Heart left ventricle (tissue), 16 donors: Measurements from ENCODE around the gene PMVK. TPM values are rescaled to one million over a fixed set of nuclear protein-coding genes. Genes with fewer than 3 reads are reported as not detected.
"Not testable (repeated sequence)": the region's sequence is repeated elsewhere in the genome, so short reads cannot be mapped to it uniquely, and the experiment has no call there.

Experiments
- ATAC-seq, 4 donors: fragments of 200-7000 bp; cut with Tn5 transposase; one replicate each; pipeline ENCODE4 v1.9.1; 2020 to 2022; ENCODE audit warnings: moderate library complexity in 4 of 4, mild to moderate bottlenecking in 3 of 4, moderate number of reproducible peaks in 1 of 4
- DNase-seq, 5 donors: peaks; one replicate each; pipeline ENCODE4 v3.0.0-alpha.2; 2020
- H3K27ac ChIP-seq, 12 donors: fragments of 200-600 bp; sonication (generic) in 4 of 12; one replicate each; pipeline versions ENCODE4 v1.5.0 to v1.8.0; 2016 to 2022; ENCODE audit warnings: mild to moderate bottlenecking in 2 of 12
- H3K27me3 ChIP-seq, 9 donors: fragments of 200-600 bp; sonication (generic) in 2 of 9; one replicate each; pipeline versions ENCODE4 v1.5.1 to v1.8.0; 2016 to 2022; ENCODE audit warnings: mild to moderate bottlenecking in 3 of 9
- H3K36me3 ChIP-seq, 9 donors: fragments of 200-600 bp; sonication (generic) in 2 of 9; one replicate each; pipeline versions ENCODE4 v1.5.0 to v1.8.0; 2018 to 2022; ENCODE audit warnings: mild to moderate bottlenecking in 2 of 9
- H3K4me1 ChIP-seq, 12 donors: fragments of 200-600 bp; sonication (generic) in 4 of 12; one replicate each; pipeline versions ENCODE4 v1.5.0 to v1.8.0; 2016 to 2022; ENCODE audit warnings: mild to moderate bottlenecking in 3 of 12
- H3K4me3 ChIP-seq, 12 donors: fragments of 200-600 bp; sonication (generic) in 4 of 12; one replicate each; pipeline versions ENCODE4 v1.5.0 to v1.8.0; 2017 to 2022; ENCODE audit warnings: mild to moderate bottlenecking in 9 of 12, moderate library complexity in 4 of 12
- H3K9me3 ChIP-seq, 12 donors: fragments of 200-600 bp; sonication (generic) in 4 of 12; one replicate each; pipeline versions ENCODE4 v1.5.0 to v1.8.0; 2016 to 2022; ENCODE audit warnings: mild to moderate bottlenecking in 1 of 12
- CTCF ChIP-seq, 12 donors: fragments of 200-600 bp; sonication (generic) in 4 of 12; IDR thresholded peaks; one replicate each; pipeline versions ENCODE4 v1.5.0 to v1.8.0; 2018 to 2022; ENCODE audit warnings: antibody characterized with exemption in 12 of 12, mild to moderate bottlenecking in 5 of 12
- POLR2A ChIP-seq, 2 donors: fragments of 450-650 bp; IDR thresholded peaks; one replicate each; pipeline ENCODE4 v1.6.1; 2017; ENCODE audit warnings: antibody characterized with exemption in 2 of 2, mild to moderate bottlenecking in 2 of 2, moderate library complexity in 2 of 2
- WGBS, 4 donors: extraction: QIAGEN DNeasy Blood & Tissue Kit in 2 of 4; methylation state at CpG; one replicate each; pipeline versions ENCODE4 v1.1.5 to v1.1.7; 2013 to 2018; 5-methylcytosine and 5-hydroxymethylcytosine counted together
- intact Hi-C, 10 donors: fragments of 100-400 bp; cut with DNase I; formaldehyde crosslinking; loops; one replicate each; pipeline versions ENCODE4 v1.11.1 to v1.14.2; 2022
- polyA plus RNA-seq, 2 donors: library from polyadenylated mRNA; stranded (reverse); fragments of 200-250 nt; gene quantifications; one replicate each; pipeline ENCODE4 v1.2.3, GENCODE V29; 2013
- total RNA-seq, 9 donors: library from RNA; depleted of rRNA in 2 of 9; stranded (reverse); fragments of >200 nt in 2 of 9; fragmentation: NEBNext Ultra II Directional in 3 of 9; extraction: Animal tissue kit (Norgen Biotek cat#: 25700) in 3 of 9; gene quantifications; one replicate each; pipeline versions ENCODE4 v1.1.0 to v1.2.4, GENCODE V29; 2016 to 2023
- donor health status: ischemic (EF 13 %, LVEDD 7.1; RV severe dilation, severe dysfunction).
- donor health status: healthy with polysubstance abuse.
- donor health status: DM: no; HTN: yes; CAD: no.
- donor health status: DM: no; HTN: no; CAD: no.
- donor health status: ischemic (EF 25% LVEDD 6.9; RV normal size, moderate dysfunction).
- donor health status: ischemic (EF 25% LVEDD 5.7; RV mildly dilated, moderate dysfunction).
- donor health status: healthy.
- donor health status: DM: yes; HTN: yes; CAD: no.
- donor health status: ischemic (EF 35%, LVEDD 5.7; RV mildly dilated, moderate dysfunction).
- donor health status: nonischemic (EF 11% LVEDD 7.7; RV severe dilation, severe dysfunction).
- donor health status: DM: yes; HTN: yes; CAD: no.
- donor health status: PGD.
- donor health status: ischemic (EF 29% LVEDD 5.4; RV normal size, mild dysfunction).
- donor health status: nonischemic (EF 23%, LVEDD 6.1; RV moderate dilation, normal function).

The PMVK gene
- total and polyA plus RNA-seq, 11 donors: 12.8 to 52.1 (median 39.1) TPM

GRCh38 chr1:154982341-154982740, 45.8 kb upstream of the PMVK start:
- H3K9me3 ChIP-seq: no peaks in the 10 kb centered on the region
- TF ChIP-seq POLR2A (IDR thresholded peaks at IDR 0.05): no peak

GRCh38 chr1:154978360-154978759, 41.8 kb upstream of the PMVK start:
- Histone ChIP-seq H3K4me3 (no peak overlapping the region), H3K36me3 (peaks cover 0 to 14% (median 5%) of the 10 kb centered on the region in 9 donors), H3K9me3 (no peaks in the 10 kb centered on the region), H3K27me3 (no peaks in the 10 kb centered on the region), H3K27ac (no peak overlapping the region), H3K4me1 (peaks cover 3 to 27% (median 15%) of the 10 kb centered on the region in 12 donors)
- no peak for DNase-seq
- TF ChIP-seq CTCF (IDR thresholded peaks at IDR 0.05) (no peak), POLR2A (IDR thresholded peaks at IDR 0.05) (no peak)
- ATAC-seq: no peak
- WGBS, 4 donors: 93 to 98% (median 98%) methylated on average over 3 of the region's 3 CpGs
- intact Hi-C loops: no loop called here

More at GRCh38 chr1:154982341-154982740, 45.8 kb upstream of the PMVK start:
- peak overlapping the region in 11 of 12 donors; percentile 10 to 87 (median 71) for H3K4me3 ChIP-seq
- H3K27me3 ChIP-seq: no peaks in the 10 kb centered on the region
- H3K4me1 ChIP-seq: peaks cover 3 to 27% (median 14%) of the 10 kb centered on the region in 12 donors
- DNase-seq (no peak), ATAC-seq (no peak)
- intact Hi-C loops: loop anchor here in 1 of 10 donors (2.0 kb wide), 1 partner anchor 18 kb away; no protein-coding TSS in a partner anchor
- 65 to 70% (median 67%) methylated on average over 6 of the region's 6 CpGs for WGBS, 4 donors
- H3K27ac ChIP-seq: peak overlapping the region in 6 of 12 donors; percentile 29 to 79 (median 48)
- peaks cover 0 to 21% (median 8%) of the 10 kb centered on the region in 9 donors for H3K36me3 ChIP-seq

- intact Hi-C loops, H3K27me3 ChIP-seq, ATAC-seq, H3K4me3 ChIP-seq, DNase-seq, H3K9me3 ChIP-seq: not testable (repeated sequence)
- WGBS, 4 donors: 71 to 81% (median 78%) methylated on average over 3 of the region's 3 CpGs
- peaks cover 0 to 14% (median 5%) of the 10 kb centered on the region in 9 donors for H3K36me3 ChIP-seq
- H3K27ac ChIP-seq: peak overlapping the region in 1 of 12 donors; percentile 40
- H3K4me1 ChIP-seq: peaks cover 8 to 32% (median 21%) of the 10 kb centered on the region in 12 donors
Observed at GRCh38 chr1:154977762-154978161, 41.2 kb upstream of the PMVK start.

- H3K27me3 ChIP-seq: no peaks in the 10 kb centered on the region
- H3K36me3 ChIP-seq: peaks cover 0 to 14% (median 5%) of the 10 kb centered on the region in 9 donors
- H3K4me3 ChIP-seq: peak overlapping the region; percentile 18 to 84 (median 74)
- peaks cover 16 to 48% (median 38%) of the 10 kb centered on the region in 12 donors for H3K4me1 ChIP-seq
- no peaks in the 10 kb centered on the region for H3K9me3 ChIP-seq
- 0 to 2% (median 1%) methylated on average over 24 of the region's 24 CpGs for WGBS, 4 donors
- DNase-seq (peak in 4 of 5 donors; percentile 61 to 75 (median 66)), ATAC-seq (no peak)
- no peak for TF ChIP-seq CTCF (IDR thresholded peaks at IDR 0.05)
- TF ChIP-seq POLR2A (IDR thresholded peaks at IDR 0.05): no peak
- peak overlapping the region; percentile 76 to 99 (median 98) for H3K27ac ChIP-seq
- intact Hi-C loops: loop anchor here in 1 of 10 donors (2.0 kb wide), 1 partner anchor 25 kb away; no protein-coding TSS in a partner anchor
Observed at GRCh38 chr1:154975409-154976059, 39.0 kb upstream of the PMVK start.

GRCh38 chr1:154974808-154975408, 38.4 kb upstream of the PMVK start:
- Histone ChIP-seq H3K9me3 (no peaks in the 10 kb centered on the region), H3K4me1 (peaks cover 21 to 54% (median 44%) of the 10 kb centered on the region in 12 donors), H3K4me3 (peak overlapping the region; percentile 18 to 84 (median 74)), H3K36me3 (peaks cover 0 to 14% (median 5%) of the 10 kb centered on the region in 9 donors), H3K27ac (peak overlapping the region; percentile 76 to 99 (median 98)), H3K27me3 (no peaks in the 10 kb centered on the region)
- DNase-seq (peak; percentile 96 to 97 (median 96)), ATAC-seq (peak; percentile 52 to 64 (median 62))
- intact Hi-C loops: loop anchor here in 4 of 10 donors (1.0 to 5.0 kb wide), 6 partner anchors 8 to 77 kb away; partner anchors contain the start of genes ZBTB7B (in 2 of the 4), ADAM15 (in 1 of the 4), FLAD1 (in 1 of the 4) and PMVK (in 1 of the 4)
- peak in 1 of 2 donors; percentile 68 for TF ChIP-seq POLR2A (IDR thresholded peaks at IDR 0.05)
- no peak for TF ChIP-seq CTCF (IDR thresholded peaks at IDR 0.05)
- 0% methylated on average over 30 of the region's 30 CpGs for WGBS, 4 donors
